HG03558 (cell line): ENCODE data around the gene STIP1.
"Not testable (repeated sequence)": the region's sequence is repeated elsewhere in the genome, so short reads cannot be mapped to it uniquely, and the experiment has no call there.

Source experiments
- ATAC-seq: cut with Tn5 transposase; IDR thresholded peaks from one replicate; pipeline ENCODE4 v1.9.1; 2021; ENCODE audit warnings: moderate number of reproducible peaks; ENCODE audit not compliant: unreplicated experiment; ENCODE audit errors: extremely low read depth

The STIP1 gene

GRCh38 chr11:64157631-64158394 is 28.2 kb upstream of the STIP1 start:
- ATAC-seq = no peak

- no peak for ATAC-seq
These were observed 24.9 kb upstream of the STIP1 start for GRCh38 chr11:64161037-64161436.

GRCh38 chr11:64162769-64163168 is 23.2 kb upstream of the STIP1 start:
- ATAC-seq = not testable (repeated sequence)

- no peak for ATAC-seq
These were observed 22.0 kb upstream of the STIP1 start for GRCh38 chr11:64163951-64164350.

- ATAC-seq = no peak
These were observed 21.3 kb upstream of the STIP1 start for GRCh38 chr11:64164392-64165312.

GRCh38 chr11:64165481-64165841 is 20.5 kb upstream of the STIP1 start:
- ATAC-seq = no peak

- no peak for ATAC-seq
These were observed 19.9 kb upstream of the STIP1 start, which contains the start of gene MACROD1 for GRCh38 chr11:64165842-64166635. Gene MACROD1, minus strand, starts transcription at chr11:64166113. Its CDS starts 119 bp downstream, at chr11:64165994.

GRCh38 chr11:64170419-64170818 is 15.6 kb upstream of the STIP1 start:
- ATAC-seq = no peak

GRCh38 chr11:64173616-64174355 is 12.2 kb upstream of the STIP1 start:
- no peak for ATAC-seq

GRCh38 chr11:64176751-64177150 is 9.2 kb upstream of the STIP1 start:
- no peak for ATAC-seq

- no peak for ATAC-seq
These were observed 7.8 kb upstream of the STIP1 start for GRCh38 chr11:64178203-64178602.

GRCh38 chr11:64178951-64179639 is 6.9 kb upstream of the STIP1 start:
- no peak for ATAC-seq

GRCh38 chr11:64180891-64181290 is 5.1 kb upstream of the STIP1 start:
- no peak for ATAC-seq

GRCh38 chr11:64181506-64182411 is 4.2 kb upstream of the STIP1 start:
- ATAC-seq = no peak

GRCh38 chr11:64183890-64184289 is 2.1 kb upstream of the STIP1 start:
- ATAC-seq = no peak

- ATAC-seq = no peak
These were observed 737 bp upstream of the STIP1 start for GRCh38 chr11:64185175-64185692.

- no peak for ATAC-seq
These were observed 658 bp downstream of the STIP1 start for GRCh38 chr11:64186492-64187165.
